Measurements from ENCODE around the gene NUP133.

DNA sequence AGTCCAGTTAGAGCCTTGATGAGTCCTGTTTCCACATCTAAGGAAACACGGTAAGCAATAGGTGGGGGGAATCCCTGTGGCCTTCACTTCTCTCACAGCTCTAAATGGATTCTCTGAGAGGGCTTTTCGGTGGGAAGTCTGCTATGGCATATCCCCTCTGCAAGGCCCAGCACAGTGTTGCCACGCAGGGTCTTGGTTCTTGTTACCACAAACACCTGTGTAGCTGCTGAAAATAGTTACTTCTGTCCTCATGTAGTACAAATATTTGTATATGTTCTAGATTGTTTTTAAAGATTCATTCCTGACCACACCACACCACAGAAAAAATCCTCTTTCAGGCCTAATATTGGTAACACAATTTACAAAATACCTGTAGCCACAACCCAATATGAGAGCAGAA lies 79.9 kb downstream of the NUP133 start:
- no peak for TF ChIP-seq CREB1 (CRISPR knock-in tag; IDR thresholded peaks at IDR 0.05)
- no peak for TF ChIP-seq GRHL2 (CRISPR knock-in tag; IDR thresholded peaks at IDR 0.05; ENCODE audit: insufficient replicate concordance, severe bottlenecking)
- TF ChIP-seq, protein P1, sequence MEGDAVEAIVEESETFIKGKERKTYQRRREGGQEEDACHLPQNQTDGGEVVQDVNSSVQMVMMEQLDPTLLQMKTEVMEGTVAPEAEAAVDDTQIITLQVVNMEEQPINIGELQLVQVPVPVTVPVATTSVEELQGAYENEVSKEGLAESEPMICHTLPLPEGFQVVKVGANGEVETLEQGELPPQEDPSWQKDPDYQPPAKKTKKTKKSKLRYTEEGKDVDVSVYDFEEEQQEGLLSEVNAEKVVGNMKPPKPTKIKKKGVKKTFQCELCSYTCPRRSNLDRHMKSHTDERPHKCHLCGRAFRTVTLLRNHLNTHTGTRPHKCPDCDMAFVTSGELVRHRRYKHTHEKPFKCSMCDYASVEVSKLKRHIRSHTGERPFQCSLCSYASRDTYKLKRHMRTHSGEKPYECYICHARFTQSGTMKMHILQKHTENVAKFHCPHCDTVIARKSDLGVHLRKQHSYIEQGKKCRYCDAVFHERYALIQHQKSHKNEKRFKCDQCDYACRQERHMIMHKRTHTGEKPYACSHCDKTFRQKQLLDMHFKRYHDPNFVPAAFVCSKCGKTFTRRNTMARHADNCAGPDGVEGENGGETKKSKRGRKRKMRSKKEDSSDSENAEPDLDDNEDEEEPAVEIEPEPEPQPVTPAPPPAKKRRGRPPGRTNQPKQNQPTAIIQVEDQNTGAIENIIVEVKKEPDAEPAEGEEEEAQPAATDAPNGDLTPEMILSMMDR (IDR thresholded peaks at IDR 0.05), result no peak
- TF ChIP-seq TCF7 (CRISPR knock-in tag; IDR thresholded peaks at IDR 0.05; ENCODE audit: low read depth), result no peak
- TF ChIP-seq, protein P2, sequence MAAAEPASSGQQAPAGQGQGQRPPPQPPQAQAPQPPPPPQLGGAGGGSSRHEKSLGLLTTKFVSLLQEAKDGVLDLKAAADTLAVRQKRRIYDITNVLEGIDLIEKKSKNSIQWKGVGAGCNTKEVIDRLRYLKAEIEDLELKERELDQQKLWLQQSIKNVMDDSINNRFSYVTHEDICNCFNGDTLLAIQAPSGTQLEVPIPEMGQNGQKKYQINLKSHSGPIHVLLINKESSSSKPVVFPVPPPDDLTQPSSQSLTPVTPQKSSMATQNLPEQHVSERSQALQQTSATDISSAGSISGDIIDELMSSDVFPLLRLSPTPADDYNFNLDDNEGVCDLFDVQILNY (CRISPR knock-in tag; IDR thresholded peaks at IDR 0.05), result no peak
- TF ChIP-seq, protein P3, sequence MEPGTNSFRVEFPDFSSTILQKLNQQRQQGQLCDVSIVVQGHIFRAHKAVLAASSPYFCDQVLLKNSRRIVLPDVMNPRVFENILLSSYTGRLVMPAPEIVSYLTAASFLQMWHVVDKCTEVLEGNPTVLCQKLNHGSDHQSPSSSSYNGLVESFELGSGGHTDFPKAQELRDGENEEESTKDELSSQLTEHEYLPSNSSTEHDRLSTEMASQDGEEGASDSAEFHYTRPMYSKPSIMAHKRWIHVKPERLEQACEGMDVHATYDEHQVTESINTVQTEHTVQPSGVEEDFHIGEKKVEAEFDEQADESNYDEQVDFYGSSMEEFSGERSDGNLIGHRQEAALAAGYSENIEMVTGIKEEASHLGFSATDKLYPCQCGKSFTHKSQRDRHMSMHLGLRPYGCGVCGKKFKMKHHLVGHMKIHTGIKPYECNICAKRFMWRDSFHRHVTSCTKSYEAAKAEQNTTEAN (CRISPR knock-in tag; IDR thresholded peaks at IDR 0.05), result no peak
- no peak for TF ChIP-seq JUN (CRISPR knock-in tag; IDR thresholded peaks at IDR 0.05)
- TF ChIP-seq, protein P4, sequence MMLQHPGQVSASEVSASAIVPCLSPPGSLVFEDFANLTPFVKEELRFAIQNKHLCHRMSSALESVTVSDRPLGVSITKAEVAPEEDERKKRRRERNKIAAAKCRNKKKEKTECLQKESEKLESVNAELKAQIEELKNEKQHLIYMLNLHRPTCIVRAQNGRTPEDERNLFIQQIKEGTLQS (CRISPR knock-in tag; conservative IDR thresholded peaks at IDR 0.05), result no peak
